Stimulated activated CD8-positive, alpha-beta memory T cell treated with anti-CD3 and anti-CD28 coated beads, Interleukin-15, amount 100 ng/mL, for 24 hours (primary cell): ENCODE results near the gene SNRPF.
"Not testable (repeated sequence)": the region's sequence is repeated elsewhere in the genome, so short reads cannot be mapped to it uniquely, and the experiment has no call there.

Experiments
- DNase-seq: peaks from one replicate; pipeline ENCODE4 v3.0.0-alpha.2; 2020; ENCODE audit warnings: low read depth

The SNRPF gene

GRCh38 chr12:95858451-95859343 lies at the start of gene SNRPF:
TSS of gene SNRPF (plus strand) at chr12:95858952. CDS start at chr12:95859074, 122 bp downstream.
- peak; percentile 79 for DNase-seq

DNA sequence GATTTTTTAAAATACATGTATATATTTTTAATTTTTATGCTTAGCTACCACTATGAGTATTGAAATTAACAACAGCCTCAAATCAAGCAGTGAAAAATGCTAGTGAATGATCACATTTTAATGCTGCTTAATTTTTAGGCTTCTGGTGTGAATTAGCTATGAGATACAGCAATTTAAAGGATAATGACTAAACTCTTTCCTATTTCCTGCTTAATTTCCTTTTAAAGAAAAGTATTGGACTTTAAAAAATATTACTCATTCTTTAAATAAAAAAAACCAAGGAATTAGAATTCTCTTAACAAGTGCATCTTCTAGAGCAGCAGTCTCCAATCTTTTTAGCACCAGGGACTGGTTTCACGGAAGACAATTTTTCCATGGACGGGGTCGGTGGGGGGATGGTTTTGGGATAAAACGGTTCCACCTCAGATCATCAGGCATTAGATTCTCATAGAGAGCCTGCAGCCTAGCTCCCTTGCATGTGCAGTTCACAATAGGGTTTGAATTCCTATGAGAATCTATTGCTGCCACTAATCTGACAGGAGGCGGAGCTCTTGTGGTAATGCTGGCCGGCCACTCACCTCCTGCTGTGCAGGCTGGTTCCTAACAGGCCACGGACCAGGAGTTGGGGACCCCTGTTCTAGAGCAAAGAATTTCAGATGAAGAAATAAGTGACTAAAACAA lies 49.6 kb upstream of the SNRPF start:
- DNase-seq: no peak

DNA sequence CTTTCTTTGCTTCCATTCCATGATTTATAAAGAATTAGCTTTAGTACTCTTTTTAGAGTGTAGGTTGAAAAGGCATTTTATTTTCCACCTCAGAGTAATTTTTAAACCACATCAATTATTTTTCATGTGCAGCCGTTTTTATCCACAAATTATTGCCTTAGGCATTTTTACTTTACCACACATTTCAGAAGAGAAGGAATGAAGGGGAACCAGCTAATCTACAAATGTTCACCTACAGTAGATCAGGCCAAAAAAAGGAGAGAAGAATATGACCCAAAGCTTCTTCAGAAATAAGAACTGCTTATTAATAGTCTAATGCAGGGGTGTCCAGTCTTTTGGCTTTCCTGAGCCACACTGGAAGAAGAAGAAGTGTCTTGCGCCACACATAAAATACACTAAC lies 48.3 kb upstream of the SNRPF start:
- no peak for DNase-seq

- not testable (repeated sequence) for DNase-seq
Observed at GRCh38 chr12:95812155-95812554, 46.6 kb upstream of the SNRPF start.

GRCh38 chr12:95815632-95816212 lies 43.0 kb upstream of the SNRPF start:
- DNase-seq: no peak

DNA sequence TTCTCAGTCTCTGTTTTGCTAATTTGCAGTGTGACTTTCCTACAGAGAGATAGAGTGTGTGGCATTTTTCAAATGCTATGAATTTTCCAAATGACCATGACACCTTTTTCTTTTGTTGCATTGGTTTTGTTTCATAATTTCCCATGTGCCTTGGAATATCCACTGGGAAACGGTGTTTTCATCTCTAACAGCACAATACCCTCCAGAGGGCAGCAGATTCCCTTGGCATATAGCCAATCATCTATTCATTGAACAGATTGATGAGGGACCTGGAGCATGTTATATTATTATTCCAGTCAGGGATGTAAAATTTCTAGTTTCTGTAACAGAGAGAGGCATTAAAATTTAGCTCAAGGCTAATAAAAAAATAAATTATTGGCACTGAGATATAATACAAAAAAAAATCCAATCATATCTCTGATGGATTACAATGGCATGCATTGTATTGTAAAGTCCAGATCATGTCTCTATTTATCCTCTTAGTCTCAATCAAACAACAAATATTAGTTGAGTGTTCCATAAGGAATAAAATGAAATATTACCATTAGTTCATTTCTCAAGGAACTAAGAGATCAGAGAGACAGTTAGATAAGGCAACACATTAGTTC lies 38.6 kb upstream of the SNRPF start:
- no peak for DNase-seq

GRCh38 chr12:95829395-95829794 lies 29.4 kb upstream of the SNRPF start:
- DNase-seq: no peak

- no peak for DNase-seq
Observed at GRCh38 chr12:95830335-95831089, 28.2 kb upstream of the SNRPF start.

DNA sequence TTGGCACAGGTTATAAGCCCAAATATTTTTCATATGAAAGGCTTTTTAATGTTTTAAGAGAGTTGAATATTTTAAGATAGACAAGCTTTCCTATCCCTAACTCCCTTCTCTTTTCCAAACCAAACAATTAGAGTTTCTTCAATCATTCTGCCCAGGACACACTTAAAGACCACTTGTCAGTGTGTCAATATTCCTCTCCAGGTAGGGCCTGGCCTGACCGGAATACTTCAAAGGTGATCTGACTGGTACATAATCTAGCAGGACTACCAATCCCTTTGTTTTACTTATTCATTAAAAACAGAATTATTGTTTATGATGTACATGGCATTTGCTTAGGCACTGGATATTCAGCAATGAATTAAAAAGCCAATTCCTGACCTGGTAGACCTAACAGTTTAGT lies 24.2 kb upstream of the SNRPF start:
- DNase-seq: no peak

- no peak for DNase-seq
Observed at GRCh38 chr12:95836185-95836609, 22.6 kb upstream of the SNRPF start.

DNA sequence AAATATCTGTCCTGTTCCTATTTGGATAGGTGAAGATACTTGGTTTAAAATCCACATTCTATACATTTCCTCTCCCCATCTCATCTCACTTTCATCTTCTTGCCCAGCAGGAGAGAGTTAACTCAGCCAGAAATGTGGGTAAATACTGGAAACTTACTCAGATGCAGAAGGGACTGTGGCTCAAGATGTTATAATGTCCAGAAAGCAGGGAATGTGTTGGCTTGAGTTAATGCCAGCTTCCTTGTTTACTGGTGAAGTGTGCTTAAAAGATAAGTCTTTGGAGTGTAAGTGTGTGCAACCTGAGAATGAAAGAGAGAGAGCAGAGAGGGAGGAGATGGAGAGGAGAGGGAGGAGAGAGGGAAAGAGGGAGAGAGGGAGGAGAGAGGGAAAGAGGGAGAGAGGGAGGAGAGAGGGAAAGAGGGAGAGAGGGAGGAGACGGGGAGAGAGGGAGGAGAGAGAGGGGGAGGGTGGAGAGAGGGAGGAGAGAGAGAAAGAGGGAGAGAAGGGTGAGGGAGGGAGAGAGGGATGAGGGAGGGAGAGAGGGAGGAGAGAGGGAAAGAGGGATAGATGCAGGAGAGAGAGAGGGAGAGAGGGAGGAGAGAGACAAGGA lies 22.0 kb upstream of the SNRPF start:
- no peak for DNase-seq

- DNase-seq: no peak
Observed at GRCh38 chr12:95837240-95838038, 21.3 kb upstream of the SNRPF start.

- no peak for DNase-seq
Observed at GRCh38 chr12:95838125-95838524, 20.6 kb upstream of the SNRPF start.

DNA sequence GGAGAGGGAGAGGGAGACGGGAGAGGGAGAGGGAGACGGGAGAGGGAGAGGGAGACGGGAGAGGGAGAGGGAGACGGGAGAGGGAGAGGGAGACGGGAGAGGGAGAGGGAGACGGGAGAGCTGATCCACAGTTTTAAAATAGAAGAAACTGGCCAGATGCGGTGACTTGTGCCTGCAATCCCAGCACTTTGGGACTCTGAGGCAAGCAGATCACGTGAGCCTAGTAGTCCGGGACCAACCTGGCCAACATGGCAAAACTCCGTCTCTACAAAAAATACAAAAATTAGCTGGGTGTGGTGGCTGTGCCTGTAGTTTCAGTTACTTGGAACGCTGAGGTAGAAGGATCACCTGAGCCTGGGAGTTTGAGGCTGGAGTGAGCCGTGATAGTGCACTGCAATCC lies 16.3 kb upstream of the SNRPF start:
- not testable (repeated sequence) for DNase-seq

GRCh38 chr12:95848575-95849388 lies 10.0 kb upstream of the SNRPF start:
- no peak for DNase-seq

DNA sequence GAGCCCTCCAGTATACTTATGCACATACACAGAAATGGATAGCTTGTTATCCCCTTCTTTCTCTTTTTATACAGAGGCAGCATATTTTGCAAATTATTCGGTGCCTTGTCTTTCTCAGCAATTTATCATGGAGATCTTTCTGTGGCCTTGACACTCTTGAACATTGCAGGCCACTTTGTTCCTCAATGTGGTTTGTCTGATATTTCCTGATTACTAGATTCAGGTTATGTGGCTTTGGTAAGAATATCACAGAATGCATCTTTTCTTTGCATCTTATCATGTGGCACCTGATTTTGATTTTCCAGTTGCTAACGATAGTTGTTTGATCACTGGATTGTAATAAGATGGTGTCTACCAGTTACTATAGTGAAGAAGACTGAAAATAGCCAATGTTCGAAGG lies 7.1 kb upstream of the SNRPF start:
- no peak for DNase-seq

- DNase-seq: no peak
Observed at GRCh38 chr12:95852133-95852532, 6.6 kb upstream of the SNRPF start.

DNA sequence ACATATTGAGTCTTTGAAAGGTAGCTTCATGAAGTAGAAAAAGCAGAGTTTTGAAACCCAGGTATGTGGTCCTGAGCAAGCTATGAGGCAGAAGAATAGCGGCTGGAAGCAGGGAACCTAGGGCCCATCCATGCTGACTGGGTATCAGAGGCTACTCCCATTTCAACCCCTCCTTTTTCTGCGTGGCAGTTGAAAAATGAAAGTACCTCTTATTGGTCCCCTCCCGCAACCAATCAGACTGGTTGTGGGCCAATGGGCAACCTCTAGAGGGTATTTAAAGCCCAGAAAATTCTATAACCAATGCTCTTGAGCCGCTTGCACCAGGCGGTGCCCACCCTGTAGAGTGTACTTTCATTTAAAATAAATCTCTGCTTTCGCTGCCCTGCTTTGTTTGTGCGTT lies 1.6 kb upstream of the SNRPF start:
- DNase-seq: no peak

DNA sequence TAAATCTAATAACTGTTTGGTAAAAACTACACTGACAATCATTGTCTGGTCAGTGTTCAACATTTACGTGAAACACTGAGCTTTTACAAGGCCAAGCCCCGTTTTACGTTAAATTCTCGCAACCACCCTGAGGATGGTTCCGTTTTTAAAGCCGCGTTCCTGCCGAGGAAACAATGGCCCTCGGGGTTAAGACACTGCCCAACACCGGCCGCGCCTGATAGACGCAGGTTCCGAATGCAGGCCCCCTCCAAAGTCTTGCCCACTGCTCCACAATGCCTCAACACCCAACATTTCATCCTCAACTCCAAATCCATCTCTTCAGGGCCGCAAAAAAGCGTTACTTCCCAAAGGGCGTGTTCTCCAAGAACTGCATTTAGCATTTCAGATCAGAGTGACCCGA lies 953 bp upstream of the SNRPF start:
- DNase-seq: no peak

- DNase-seq: no peak
Observed at GRCh38 chr12:95859344-95859816, 628 bp downstream of the SNRPF start.
